Measurements from ENCODE around the gene INPP5A.

DNA sequence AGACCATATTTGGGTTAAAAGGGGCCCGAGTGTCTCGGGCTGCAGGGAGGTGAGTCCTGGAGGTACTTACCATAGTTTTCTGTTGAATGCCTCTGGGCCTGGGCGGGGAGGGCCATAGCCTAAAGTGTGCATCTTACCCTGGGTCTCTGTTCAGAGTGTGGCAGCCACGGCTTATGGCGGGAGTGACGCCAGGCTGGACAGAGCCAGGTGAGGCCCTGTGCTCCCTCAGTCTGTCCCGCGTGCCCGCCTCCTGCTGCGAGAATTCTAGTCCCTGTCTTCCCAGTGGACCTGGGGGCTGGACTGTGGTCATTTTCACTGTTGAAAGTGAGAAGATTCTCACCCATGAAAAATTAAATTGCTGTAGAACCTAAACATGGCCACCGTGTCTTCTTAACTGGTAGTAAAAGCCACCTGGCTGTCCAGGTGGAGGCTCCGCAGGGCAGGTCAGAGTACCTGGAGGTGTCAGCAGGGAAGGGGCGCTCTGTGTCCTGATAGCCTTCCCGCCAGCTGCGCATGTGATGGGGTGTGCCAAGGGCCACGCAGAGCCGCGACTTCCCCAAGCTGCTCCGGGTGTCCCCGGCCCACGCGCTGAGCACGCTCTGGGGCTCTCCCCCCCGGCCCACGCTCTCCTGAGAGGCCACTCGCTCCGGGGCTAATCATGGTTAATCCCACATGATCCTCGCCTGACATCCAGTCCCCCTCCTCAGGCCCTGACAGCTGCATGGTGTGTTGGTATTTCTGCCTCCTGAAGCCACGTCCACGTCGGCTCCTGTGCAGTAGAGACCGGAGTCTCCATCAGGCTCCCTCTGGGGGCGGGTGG, 20.3 kb downstream of the INPP5A start:
- TF ChIP-seq, protein P1, sequence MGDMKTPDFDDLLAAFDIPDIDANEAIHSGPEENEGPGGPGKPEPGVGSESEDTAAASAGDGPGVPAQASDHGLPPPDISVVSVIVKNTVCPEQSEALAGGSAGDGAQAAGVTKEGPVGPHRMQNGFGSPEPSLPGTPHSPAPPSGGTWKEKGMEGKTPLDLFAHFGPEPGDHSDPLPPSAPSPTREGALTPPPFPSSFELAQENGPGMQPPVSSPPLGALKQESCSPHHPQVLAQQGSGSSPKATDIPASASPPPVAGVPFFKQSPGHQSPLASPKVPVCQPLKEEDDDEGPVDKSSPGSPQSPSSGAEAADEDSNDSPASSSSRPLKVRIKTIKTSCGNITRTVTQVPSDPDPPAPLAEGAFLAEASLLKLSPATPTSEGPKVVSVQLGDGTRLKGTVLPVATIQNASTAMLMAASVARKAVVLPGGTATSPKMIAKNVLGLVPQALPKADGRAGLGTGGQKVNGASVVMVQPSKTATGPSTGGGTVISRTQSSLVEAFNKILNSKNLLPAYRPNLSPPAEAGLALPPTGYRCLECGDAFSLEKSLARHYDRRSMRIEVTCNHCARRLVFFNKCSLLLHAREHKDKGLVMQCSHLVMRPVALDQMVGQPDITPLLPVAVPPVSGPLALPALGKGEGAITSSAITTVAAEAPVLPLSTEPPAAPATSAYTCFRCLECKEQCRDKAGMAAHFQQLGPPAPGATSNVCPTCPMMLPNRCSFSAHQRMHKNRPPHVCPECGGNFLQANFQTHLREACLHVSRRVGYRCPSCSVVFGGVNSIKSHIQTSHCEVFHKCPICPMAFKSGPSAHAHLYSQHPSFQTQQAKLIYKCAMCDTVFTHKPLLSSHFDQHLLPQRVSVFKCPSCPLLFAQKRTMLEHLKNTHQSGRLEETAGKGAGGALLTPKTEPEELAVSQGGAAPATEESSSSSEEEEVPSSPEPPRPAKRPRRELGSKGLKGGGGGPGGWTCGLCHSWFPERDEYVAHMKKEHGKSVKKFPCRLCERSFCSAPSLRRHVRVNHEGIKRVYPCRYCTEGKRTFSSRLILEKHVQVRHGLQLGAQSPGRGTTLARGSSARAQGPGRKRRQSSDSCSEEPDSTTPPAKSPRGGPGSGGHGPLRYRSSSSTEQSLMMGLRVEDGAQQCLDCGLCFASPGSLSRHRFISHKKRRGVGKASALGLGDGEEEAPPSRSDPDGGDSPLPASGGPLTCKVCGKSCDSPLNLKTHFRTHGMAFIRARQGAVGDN (IDR thresholded peaks at IDR 0.05): no peak
- TF ChIP-seq, protein P2, sequence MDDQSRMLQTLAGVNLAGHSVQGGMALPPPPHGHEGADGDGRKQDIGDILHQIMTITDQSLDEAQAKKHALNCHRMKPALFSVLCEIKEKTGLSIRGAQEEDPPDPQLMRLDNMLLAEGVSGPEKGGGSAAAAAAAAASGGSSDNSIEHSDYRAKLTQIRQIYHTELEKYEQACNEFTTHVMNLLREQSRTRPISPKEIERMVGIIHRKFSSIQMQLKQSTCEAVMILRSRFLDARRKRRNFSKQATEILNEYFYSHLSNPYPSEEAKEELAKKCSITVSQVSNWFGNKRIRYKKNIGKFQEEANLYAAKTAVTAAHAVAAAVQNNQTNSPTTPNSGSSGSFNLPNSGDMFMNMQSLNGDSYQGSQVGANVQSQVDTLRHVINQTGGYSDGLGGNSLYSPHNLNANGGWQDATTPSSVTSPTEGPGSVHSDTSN (IDR thresholded peaks at IDR 0.05; ENCODE audit: insufficient replicate concordance, low read depth, low read length): no peak

Data from GM12878 (cell line).